GM12875 (cell line): ENCODE data around the gene CDH4.

ENCODE experiments used
- H3K4me3 ChIP-seq: one replicate; pipeline ENCODE4 v1.5.1; 2011; ENCODE audit warnings: low read depth, low read length, control low read depth
- TF ChIP-seq, protein P1 (sequence below): IDR thresholded peaks from 2 replicates; pipeline ENCODE4 v1.5.1; 2011; ENCODE audit warnings: low read depth, mild to moderate bottlenecking, control low read depth, inconsistent platforms, low read length, moderate library complexity, borderline replicate concordance; ENCODE audit not compliant: insufficient read depth

Gene CDH4

DNA sequence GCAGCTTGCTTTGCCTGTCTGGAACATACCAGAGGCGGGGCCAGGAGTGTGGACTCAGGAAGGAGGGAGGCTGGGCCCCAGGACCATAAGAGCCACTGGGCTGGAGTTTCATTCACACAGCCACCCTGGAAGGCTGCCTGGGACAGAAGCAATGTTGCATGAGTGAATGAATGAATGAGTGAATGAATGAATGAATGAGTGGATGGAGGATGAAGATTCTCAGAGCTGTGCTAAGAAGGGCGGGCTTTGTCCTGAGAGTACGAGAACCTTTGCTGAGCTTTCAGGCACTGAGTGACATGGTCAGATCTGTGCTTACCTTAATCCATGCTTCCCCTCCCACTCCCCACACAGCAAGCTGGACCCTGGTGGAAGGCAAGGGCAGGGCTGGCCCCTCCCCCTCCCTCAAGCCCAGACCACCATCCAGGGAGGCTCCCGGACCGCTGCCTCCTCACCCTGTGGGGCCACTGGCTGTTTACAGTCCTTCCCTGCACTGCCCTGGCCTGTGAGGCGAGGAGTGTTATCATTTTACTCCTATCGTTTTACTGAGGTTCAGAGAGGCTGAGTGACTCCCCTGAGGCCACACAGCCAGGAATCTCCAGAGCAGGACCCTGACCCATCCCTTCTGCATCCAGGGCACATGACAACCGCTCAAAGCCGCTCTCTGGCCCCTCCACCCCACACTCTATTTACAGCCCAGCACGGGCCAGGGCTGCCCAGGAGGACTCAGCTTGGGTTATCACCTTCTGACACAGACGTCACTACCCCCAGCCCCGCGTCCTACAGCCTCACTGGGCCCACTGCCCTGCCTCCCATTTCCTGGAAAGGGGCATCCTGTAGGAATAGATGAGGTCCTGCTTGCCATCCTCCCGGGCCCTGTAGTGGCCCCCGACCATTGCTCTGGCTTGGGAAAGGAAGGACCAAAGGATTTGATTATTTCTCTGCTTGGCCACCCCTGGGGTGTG is 543.9 kb downstream of the CDH4 start:
- no peak overlapping the region for H3K4me3 ChIP-seq
- TF ChIP-seq, protein P1, sequence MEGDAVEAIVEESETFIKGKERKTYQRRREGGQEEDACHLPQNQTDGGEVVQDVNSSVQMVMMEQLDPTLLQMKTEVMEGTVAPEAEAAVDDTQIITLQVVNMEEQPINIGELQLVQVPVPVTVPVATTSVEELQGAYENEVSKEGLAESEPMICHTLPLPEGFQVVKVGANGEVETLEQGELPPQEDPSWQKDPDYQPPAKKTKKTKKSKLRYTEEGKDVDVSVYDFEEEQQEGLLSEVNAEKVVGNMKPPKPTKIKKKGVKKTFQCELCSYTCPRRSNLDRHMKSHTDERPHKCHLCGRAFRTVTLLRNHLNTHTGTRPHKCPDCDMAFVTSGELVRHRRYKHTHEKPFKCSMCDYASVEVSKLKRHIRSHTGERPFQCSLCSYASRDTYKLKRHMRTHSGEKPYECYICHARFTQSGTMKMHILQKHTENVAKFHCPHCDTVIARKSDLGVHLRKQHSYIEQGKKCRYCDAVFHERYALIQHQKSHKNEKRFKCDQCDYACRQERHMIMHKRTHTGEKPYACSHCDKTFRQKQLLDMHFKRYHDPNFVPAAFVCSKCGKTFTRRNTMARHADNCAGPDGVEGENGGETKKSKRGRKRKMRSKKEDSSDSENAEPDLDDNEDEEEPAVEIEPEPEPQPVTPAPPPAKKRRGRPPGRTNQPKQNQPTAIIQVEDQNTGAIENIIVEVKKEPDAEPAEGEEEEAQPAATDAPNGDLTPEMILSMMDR: no peak

DNA sequence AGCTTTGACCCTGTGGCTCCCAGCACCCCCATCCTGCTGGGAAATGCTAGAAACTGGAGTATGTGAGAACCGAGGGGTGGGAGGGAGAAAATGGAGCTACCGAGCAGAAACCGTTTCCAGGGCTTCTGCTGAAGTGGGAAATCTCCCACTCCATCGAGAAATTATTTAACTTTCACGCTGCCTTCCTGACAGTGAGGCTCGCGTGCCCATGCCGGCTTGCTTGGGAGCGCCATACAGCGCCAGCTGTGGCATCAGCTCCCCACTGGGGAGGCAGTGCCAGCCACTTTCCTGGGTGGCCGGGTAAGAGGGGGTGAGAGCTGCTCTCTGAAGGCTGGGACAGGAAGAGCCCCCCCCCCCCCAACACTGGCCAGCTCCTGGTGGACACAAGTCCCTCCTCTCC is 544.7 kb downstream of the CDH4 start:
- no peak overlapping the region for H3K4me3 ChIP-seq

DNA sequence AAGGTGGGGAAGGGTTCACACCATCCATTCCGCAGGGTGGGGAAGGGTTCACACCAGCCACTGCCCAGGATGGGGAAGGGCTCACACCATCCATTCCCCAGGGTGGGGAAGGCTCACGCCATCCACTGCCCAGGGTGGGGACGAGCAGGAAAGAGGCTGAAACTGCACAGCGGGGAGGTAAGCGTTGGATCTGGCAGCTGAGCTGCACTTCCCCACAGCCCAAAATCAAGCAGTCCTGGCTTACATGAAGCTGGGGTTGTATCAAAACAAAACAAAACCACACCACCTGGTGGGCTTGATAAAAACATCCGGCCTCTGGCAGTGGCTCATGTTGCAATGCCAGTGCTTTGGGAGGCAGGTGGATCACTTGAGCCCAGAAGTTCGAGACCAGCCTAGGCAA is 545.1 kb downstream of the CDH4 start:
- TF ChIP-seq, protein P1: no peak
- no peak overlapping the region for H3K4me3 ChIP-seq

More for the DNA sequence above, 544.7 kb downstream of the CDH4 start:
- TF ChIP-seq, protein P1: no peak

DNA sequence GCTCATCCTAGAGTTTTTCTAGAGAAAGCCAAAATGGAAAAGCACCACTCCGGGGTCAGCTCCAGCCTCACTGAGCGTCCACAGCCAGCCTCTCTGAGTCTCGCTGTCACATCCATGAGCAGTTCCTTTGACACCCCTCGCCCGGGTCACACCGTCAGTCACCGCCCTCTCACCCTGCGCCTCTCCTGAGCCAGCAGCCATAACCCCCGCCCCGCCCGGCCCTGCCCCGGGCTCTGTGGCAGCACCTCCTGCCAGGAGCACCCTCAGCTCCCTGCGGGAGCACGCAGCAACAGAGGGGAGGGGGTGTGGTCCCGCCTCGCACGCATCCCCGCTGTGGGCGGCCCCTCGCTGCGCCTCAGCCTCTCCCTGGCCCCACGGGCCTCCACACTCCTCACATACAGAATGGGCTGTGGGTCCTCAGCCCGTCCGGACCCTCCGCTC is 545.9 kb downstream of the CDH4 start:
- H3K4me3 ChIP-seq: no peak overlapping the region
- TF ChIP-seq, protein P1: no peak

DNA sequence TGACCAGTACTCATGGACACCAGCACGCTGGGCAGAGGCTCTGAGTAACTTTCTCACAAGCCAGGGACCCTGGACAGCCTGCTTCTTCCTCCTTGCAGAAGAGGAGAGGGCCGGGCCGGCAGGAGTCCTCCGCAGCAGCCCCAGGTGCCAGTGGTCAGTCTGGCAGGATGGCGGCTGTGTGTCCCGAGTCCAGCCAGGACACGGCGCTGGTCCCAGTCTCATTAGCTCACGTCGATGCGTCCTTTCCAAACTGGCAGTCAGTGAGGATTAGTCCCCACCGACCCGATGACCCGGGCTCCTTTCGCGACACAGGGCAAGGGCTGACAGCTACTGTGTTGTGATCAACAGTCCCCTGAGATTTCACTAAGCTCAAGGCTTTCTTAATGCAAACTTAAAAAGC is 546.6 kb downstream of the CDH4 start:
- no peak overlapping the region for H3K4me3 ChIP-seq
- TF ChIP-seq, protein P1: no peak

DNA sequence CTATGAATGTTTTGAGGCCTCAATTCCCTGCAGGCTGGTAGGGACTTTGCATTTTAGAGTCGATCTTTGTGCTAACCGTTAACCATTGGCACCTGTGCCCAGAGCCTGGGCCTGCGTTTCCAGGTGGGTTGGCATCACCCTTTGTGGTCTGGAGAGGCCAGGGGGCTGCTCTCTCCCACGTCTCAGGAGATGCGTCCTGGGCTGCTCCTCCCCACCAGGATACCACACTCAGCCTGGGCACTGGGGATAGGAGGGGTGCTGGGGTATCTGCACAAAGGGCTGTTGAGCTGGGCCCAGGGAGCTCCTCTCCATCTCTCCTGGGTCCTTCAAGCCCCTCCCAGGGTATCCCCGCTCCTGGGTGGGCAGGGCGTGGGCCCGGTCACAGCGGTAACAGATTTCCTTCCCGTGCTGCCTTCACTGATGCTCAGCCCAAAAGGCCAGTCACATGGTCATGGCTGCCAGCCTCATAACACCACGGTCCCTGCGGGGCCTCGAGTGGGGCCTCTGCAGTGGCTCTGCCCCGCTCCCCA is 547.4 kb downstream of the CDH4 start:
- no peak overlapping the region for H3K4me3 ChIP-seq
- TF ChIP-seq, protein P1: no peak
